A673 (cell line): Measurements from ENCODE around the gene SMYD3. TPM values are rescaled to one million over a fixed set of nuclear protein-coding genes. Genes with fewer than 3 reads are reported as not detected.

Experiments used
- BruUV-seq: library from RNA; stranded (reverse); fragments of 400-500 nt; replicated peaks from 2 replicates; lab custom pipeline; 2021; lab: Mats Ljungman, UMichigan
- CTCF ChIA-PET: fragments of 300-600 bp; sonication (Branson Sonifier 250); formaldehyde crosslinking; loops from one replicate; lab custom pipeline; 2022; ENCODE audit warnings: antibody characterized with exemption; lab: Charles Lee
- POLR2A ChIA-PET: fragments of 300-600 bp; sonication (Branson Sonifier 250); formaldehyde crosslinking; loops from one replicate; lab custom pipeline; 2022; ENCODE audit warnings: antibody characterized with exemption; ENCODE audit not compliant: low non-redundant PET; lab: Charles Lee
- DNase-seq: peaks from one replicate; pipeline ENCODE4 v3.0.0-alpha.2; 2015; ENCODE audit warnings: low spot score
- H3K27ac ChIP-seq: fragments of 200-600 bp; sonication (generic); 2 replicates; pipeline ENCODE4 v1.5.1; 2016; ENCODE audit warnings: mixed run types, low read depth, mild to moderate bottlenecking, mixed read lengths, antibody characterized with exemption, low read length; ENCODE audit not compliant: poor library complexity, severe bottlenecking
- H3K27me3 ChIP-seq: fragments of 200-600 bp; sonication (generic); replicated peaks from 2 replicates; pipeline ENCODE4 v1.6.1; 2017; ENCODE audit warnings: mixed run types, low read depth, mild to moderate bottlenecking, mixed read lengths, antibody characterized with exemption, low read length; ENCODE audit not compliant: insufficient read depth, poor library complexity
- H3K36me3 ChIP-seq: fragments of 200-600 bp; sonication (generic); 2 replicates; pipeline ENCODE4 v1.6.1; 2016; ENCODE audit warnings: mixed run types, mild to moderate bottlenecking, mixed read lengths, antibody characterized with exemption, low read length; ENCODE audit not compliant: insufficient read depth, poor library complexity, severe bottlenecking
- H3K4me1 ChIP-seq: fragments of 200-600 bp; sonication (generic); 2 replicates; pipeline ENCODE4 v1.6.1; 2017; ENCODE audit warnings: mixed run types, mild to moderate bottlenecking, mixed read lengths, antibody characterized with exemption, low read length; ENCODE audit not compliant: insufficient read depth, poor library complexity, severe bottlenecking
- H3K4me3 ChIP-seq: fragments of 200-600 bp; sonication (generic); 2 replicates; pipeline ENCODE4 v1.5.1; 2016; ENCODE audit warnings: low read depth, mixed run types, mild to moderate bottlenecking, mixed read lengths, low read length; ENCODE audit not compliant: poor library complexity, severe bottlenecking
- H3K9me3 ChIP-seq: fragments of 200-600 bp; sonication (generic); 2 replicates; pipeline ENCODE4 v1.6.1; 2016; ENCODE audit warnings: mixed run types, low read depth, mild to moderate bottlenecking, mixed read lengths, antibody characterized with exemption, low read length; ENCODE audit not compliant: poor library complexity, severe bottlenecking
- EZH2 ChIP-seq: fragments of 200-600 bp; sonication (generic); IDR thresholded peaks from 2 replicates; pipeline ENCODE4 v1.6.1; 2017; ENCODE audit warnings: borderline replicate concordance, low read depth, mild to moderate bottlenecking, mixed read lengths, antibody characterized with exemption, low read length; ENCODE audit not compliant: poor library complexity, severe bottlenecking
- intact Hi-C: fragments of 100-400 bp; cut with micrococcal nuclease; formaldehyde crosslinking; loops from one replicate; pipeline ENCODE4 v1.10.0; 2022; ENCODE audit not compliant: unreplicated experiment
- total RNA-seq: library from RNA; stranded (reverse); gene quantifications from 2 replicates; pipeline ENCODE4 v1.2.3, GENCODE V29; 2021
- TF ChIP-seq, protein P1 (sequence below): fragments of 300-800, 200-600 bp; sonication (generic); conservative IDR thresholded peaks from 2 replicates; pipeline ENCODE4 v1.5.1; 2017; ENCODE audit warnings: low read depth, mild to moderate bottlenecking, antibody characterized with exemption, low read length, moderate library complexity, mixed read lengths

SMYD3 gene
- total RNA-seq, 1 experiment from 2014 or later: 29.0 TPM

DNA sequence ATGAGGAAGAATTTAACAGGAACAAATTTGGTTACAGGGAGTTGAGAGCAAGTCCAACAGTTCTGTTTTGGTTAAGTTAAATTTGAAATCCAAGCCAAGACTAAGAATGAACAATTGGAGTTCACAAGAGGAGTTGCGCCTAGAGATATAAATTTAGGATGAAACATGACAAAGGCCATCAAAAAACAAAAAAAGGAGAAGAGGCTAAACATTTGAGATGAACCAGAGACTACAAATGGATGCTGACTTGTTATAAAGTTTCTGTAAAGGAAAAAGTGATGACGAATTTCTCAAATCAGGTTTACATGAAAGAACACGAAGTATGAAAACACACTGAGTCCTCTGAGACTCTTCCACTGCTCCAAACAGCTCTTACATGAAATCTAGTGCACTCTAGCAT is 575.6 kb downstream of the SMYD3 start:
- no peak for DNase-seq
- TF ChIP-seq, protein P1, sequence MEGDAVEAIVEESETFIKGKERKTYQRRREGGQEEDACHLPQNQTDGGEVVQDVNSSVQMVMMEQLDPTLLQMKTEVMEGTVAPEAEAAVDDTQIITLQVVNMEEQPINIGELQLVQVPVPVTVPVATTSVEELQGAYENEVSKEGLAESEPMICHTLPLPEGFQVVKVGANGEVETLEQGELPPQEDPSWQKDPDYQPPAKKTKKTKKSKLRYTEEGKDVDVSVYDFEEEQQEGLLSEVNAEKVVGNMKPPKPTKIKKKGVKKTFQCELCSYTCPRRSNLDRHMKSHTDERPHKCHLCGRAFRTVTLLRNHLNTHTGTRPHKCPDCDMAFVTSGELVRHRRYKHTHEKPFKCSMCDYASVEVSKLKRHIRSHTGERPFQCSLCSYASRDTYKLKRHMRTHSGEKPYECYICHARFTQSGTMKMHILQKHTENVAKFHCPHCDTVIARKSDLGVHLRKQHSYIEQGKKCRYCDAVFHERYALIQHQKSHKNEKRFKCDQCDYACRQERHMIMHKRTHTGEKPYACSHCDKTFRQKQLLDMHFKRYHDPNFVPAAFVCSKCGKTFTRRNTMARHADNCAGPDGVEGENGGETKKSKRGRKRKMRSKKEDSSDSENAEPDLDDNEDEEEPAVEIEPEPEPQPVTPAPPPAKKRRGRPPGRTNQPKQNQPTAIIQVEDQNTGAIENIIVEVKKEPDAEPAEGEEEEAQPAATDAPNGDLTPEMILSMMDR: no peak
- TF ChIP-seq EZH2: no peak
- Histone ChIP-seq H3K27me3 (no peaks in the 10 kb centered on the region), H3K27ac (no peak overlapping the region), H3K36me3 (no peaks in the 10 kb centered on the region), H3K9me3 (no peaks in the 10 kb centered on the region), H3K4me3 (no peak overlapping the region), H3K4me1 (no peaks in the 10 kb centered on the region)
- POLR2A ChIA-PET: no interaction called here
- CTCF ChIA-PET: no interaction called here
- no TSS peak for BruUV-seq
- intact Hi-C loops: no loop called here

DNA sequence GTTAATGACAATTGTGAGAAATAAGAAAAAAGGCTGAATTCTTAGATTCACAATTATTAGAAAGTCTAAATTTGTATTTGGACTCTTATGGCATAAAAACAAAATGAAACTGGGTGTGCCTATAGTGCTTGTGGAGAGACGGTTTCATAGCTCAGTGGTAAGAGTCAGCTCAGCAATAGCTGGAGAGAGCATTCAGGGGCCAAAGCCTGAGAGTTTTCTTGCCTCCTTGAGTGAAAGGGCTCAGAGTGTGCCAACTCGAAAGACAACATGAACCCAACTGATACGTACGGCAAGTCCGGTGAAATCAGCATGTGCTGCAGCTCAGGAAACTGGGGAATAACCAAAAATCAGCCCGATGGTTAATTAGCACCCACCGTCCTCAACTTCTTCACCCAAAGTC is 577.9 kb downstream of the SMYD3 start:
- no peak for DNase-seq
- TF ChIP-seq, protein P1: no peak
- no peak for TF ChIP-seq EZH2
- Histone ChIP-seq H3K9me3 (no peaks in the 10 kb centered on the region), H3K27ac (no peak overlapping the region), H3K36me3 (no peaks in the 10 kb centered on the region), H3K4me3 (no peak overlapping the region), H3K4me1 (no peaks in the 10 kb centered on the region), H3K27me3 (no peaks in the 10 kb centered on the region)
- intact Hi-C loops: no loop called here
- CTCF ChIA-PET: interaction anchor here (0.5 kb wide), 1 partner anchor 518 kb away, joined by 5 read pairs; no protein-coding TSS in a partner anchor
- POLR2A ChIA-PET: no interaction called here
- no TSS peak for BruUV-seq

- BruUV-seq: no TSS peak
- Histone ChIP-seq H3K4me1 (no peaks in the 10 kb centered on the region), H3K4me3 (no peak overlapping the region), H3K27ac (no peak overlapping the region), H3K27me3 (no peaks in the 10 kb centered on the region), H3K9me3 (no peaks in the 10 kb centered on the region), H3K36me3 (no peaks in the 10 kb centered on the region)
- POLR2A ChIA-PET: no interaction called here
- DNase-seq: no peak
- TF ChIP-seq, protein P1: no peak
- TF ChIP-seq EZH2: no peak
- CTCF ChIA-PET: no interaction called here
- intact Hi-C loops: no loop called here
Observed at GRCh38 chr1:245926888-245927287, 580.2 kb downstream of the SMYD3 start.
